ENCODE results near the gene KCNK7.
A peak's percentile ranks its signal among the peaks of the same experiment; 100 is the strongest.

The KCNK7 gene

GRCh38 chr11:65574811-65575567, 20.6 kb downstream of the KCNK7 start:
- peak overlapping the region; percentile 53 for H3K4me3 ChIP-seq (ENCODE audit: low read depth, low read length)
- TF ChIP-seq CTCF (IDR thresholded peaks at IDR 0.05; ENCODE audit: low read depth, low read length), result no peak

GRCh38 chr11:65574109-65574810, 21.3 kb downstream of the KCNK7 start:
- H3K4me3 ChIP-seq (ENCODE audit: low read depth, low read length), result peak overlapping the region; percentile 62
- TF ChIP-seq CTCF (IDR thresholded peaks at IDR 0.05; ENCODE audit: low read depth, low read length), result no peak; the same call in 1 of the 2 replicates

DNA sequence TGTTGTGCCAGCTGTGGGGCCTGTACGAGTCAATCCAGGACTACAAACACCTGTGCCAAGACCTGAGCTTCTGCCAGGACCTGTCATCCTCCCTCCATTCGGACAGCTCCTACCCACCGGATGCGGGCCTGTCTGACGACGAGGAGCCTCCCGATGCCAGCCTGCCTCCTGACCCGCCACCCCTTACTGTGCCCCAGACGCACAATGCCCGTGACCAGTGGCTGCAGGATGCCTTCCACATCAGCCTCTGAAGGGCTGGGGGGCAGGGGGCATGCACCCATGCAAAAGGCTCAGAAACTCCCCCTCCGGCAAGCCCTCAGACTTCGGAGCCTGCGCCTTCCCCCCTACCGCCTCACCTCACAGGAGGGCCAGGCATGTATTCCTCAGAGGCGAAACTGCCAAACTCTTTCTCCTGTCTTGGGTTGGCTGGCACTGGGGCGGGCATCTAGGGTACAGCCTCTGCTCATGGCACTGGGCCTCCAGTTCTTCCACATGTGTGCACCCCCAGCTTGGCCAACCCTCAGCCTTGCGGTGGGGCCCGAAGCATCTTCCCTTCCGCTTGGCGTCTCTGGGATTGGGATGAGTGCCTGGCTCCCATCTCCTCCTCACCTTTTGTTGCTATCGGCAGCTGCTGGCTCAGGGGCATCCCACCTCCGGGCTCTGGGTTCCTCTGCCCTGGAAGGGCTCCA, 22.1 kb downstream of the KCNK7 start:
- H3K4me3 ChIP-seq (ENCODE audit: low read depth, low read length), result peak overlapping the region; percentile 62
- TF ChIP-seq CTCF (IDR thresholded peaks at IDR 0.05; ENCODE audit: low read depth, low read length), result no peak

GRCh38 chr11:65572356-65573051, 23.1 kb downstream of the KCNK7 start, which contains the start of gene FAM89B:
TSS of gene FAM89B (plus strand) at chr11:65572538. CDS start at chr11:65572670, 132 bp downstream.
- TF ChIP-seq CTCF (IDR thresholded peaks at IDR 0.05; ENCODE audit: low read depth, low read length), result no peak
- peak within 1 kb of the TSS; percentile 77 for H3K4me3 ChIP-seq (ENCODE audit: low read depth, low read length)

DNA sequence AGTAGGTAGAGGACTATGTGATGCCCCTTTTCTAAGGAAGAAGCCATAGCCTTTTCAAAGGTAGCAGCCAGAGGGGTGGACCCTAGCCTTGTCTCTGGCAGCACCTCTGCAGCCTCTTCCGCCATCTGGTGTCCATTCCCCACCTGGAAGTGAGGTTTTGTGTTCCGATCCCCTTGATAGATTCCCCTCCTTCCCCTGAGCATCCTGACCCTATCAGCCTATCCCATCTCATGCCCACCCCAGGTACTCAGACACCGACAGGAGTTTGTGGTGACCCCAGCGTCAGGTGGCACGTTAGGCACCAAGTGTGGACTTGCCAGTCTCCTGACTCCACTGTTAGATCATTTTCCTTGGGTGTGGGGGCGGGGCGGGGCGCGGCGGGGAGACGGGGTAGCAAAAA, 23.7 kb downstream of the KCNK7 start:
- TF ChIP-seq CTCF (IDR thresholded peaks at IDR 0.05; ENCODE audit: low read depth, low read length), result no peak
- peak overlapping the region; percentile 62 for H3K4me3 ChIP-seq (ENCODE audit: low read depth, low read length)

DNA sequence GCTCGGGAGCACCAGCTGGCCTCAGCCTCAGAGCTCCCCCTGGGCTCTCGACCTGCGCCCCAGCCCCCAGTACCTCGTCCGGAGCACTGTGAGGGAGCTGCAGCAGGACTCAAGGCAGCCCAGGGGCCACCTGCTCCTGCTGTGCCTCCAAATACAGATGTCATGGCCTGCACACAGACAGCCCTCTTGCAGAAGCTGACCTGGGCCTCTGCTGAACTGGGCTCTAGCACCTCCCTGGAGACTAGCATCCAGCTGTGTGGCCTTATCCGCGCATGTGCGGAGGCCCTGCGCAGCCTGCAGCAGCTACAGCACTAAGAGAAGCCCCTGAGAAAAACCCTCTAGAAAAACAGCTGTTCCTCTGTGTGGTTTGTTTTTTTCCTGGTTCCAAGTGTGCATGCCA, 24.2 kb downstream of the KCNK7 start:
- peak overlapping the region; percentile 77 for H3K4me3 ChIP-seq (ENCODE audit: low read depth, low read length)
- no peak for TF ChIP-seq CTCF (IDR thresholded peaks at IDR 0.05; ENCODE audit: low read depth, low read length)

Data from WI38 (cell line).